NCI-H82 treated with DMSO at 0.1 percent for 48 hours (cell line): ENCODE results near the gene KRAS.

ENCODE experiments used
- DNase-seq: peaks from one replicate; lab custom pipeline; 2025; ENCODE audit not compliant: unreplicated experiment; lab: John Stamatoyannopoulos, UW

KRAS gene

DNA sequence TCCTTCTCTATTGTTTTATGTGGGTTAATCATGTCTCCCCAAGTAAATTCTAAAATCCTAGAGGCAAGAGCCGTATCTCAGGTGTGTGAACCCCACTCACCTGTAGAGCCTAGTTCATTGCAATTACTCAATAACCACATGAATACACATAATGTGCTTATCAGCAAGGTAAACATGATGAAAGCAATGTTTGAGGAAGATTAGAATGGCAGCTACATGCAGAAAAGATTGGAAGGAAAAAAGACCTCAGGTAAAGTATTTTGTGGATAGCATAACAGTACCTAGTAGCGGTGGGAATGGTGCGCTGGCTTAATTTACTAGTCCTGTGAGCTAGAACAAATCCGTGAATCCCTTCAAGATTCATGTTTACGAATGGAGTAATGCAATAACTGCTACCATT lies 5.3 kb upstream of the KRAS start:
- no peak for DNase-seq

DNA sequence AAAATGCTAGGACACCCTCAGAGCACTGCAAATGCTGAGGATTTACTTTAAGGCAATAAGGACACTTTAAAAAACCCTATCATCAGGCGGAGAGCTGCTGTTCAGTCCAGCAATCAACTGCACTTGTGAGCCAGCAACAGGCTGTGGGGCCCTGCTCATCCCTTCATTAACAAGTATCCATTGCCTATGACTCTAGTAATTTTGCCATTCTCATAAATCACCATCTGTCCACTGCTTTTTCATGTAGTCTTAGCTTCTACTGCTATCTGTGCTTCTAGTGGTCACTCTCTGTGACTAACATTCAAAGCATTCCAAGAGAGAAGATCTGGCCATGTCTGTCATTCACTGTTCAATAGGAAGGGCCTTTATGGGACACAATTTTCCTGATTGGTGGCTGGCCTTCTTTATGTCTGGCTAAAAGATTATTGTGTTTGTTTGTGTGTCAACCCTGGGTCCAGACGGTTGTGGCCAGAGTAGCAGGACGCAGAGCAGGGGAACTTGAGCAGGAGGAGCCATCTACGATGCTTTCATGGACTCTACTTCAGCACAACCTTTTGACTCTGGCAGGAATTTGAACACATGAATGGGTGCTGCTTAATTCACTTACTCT lies 3.6 kb upstream of the KRAS start:
- DNase-seq: no peak

DNA sequence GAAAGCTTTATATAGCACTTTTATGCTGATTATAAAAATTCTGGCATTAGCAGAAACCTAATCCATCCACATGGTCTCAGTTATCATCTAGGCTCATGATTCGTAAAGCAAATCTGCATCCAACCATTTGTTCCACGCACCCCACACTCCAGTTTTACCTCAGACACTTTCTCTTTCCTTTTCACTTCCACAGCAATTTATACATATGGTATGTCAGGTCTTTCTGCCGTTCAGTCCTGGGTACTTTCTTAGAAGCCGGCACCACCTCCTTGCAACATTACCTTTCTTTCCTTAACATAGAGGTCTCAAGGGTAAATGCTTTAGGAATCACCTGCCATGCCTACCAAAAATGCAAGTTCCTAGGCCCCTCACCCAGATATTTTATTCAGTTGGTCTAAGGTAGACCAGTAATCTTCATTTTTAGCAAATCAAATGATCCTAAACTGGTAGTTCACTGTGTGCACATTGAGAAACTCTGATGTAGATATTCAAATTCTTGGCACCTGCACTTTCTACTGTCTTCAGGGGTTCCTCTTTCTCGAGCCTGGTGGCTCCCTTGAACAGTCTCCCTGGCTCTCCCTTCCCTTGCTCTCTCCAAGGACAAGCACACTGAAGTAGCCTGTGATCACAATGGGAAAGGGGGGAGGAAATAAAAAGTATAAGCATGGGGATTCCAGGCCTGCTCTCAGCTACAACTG lies 2.8 kb upstream of the KRAS start:
- no peak for DNase-seq

DNA sequence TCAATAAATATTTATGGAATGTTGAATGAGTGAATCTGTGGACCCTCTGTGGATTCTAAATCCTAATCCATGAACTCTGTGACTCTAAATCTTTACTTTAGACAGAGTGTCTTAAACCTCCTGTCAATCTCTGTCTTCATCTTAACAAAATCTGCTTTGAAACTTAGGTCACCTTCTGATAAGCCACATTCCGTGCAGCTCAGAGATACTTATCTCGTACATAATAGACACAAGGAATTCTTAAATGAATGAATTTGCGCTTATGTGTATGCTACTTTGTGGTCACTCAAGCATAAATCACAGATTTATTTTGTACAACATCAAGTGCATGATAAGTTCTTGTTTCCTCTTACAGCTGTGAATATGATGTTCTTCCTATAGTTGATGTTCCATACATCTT lies 2.2 kb upstream of the KRAS start:
- DNase-seq: no peak

DNA sequence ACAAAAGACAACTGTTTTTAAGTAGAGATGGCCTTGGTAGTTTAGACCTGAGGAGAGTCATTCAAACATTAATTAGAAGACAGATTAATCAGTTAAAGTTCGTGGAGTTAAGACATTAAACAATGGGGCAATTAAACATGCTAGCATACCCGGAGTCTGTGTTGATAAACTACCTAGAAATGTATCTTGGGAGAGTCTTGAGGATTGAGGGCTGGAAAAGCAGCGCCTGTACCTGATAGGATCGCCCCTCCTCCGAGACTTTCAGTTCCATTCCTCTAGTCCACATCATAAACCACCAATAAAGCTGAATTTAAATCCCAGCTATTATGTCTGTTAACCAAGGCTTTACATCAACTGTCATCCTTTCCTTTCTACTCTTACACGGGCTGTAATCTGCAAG lies 1.0 kb upstream of the KRAS start:
- no peak for DNase-seq

DNA sequence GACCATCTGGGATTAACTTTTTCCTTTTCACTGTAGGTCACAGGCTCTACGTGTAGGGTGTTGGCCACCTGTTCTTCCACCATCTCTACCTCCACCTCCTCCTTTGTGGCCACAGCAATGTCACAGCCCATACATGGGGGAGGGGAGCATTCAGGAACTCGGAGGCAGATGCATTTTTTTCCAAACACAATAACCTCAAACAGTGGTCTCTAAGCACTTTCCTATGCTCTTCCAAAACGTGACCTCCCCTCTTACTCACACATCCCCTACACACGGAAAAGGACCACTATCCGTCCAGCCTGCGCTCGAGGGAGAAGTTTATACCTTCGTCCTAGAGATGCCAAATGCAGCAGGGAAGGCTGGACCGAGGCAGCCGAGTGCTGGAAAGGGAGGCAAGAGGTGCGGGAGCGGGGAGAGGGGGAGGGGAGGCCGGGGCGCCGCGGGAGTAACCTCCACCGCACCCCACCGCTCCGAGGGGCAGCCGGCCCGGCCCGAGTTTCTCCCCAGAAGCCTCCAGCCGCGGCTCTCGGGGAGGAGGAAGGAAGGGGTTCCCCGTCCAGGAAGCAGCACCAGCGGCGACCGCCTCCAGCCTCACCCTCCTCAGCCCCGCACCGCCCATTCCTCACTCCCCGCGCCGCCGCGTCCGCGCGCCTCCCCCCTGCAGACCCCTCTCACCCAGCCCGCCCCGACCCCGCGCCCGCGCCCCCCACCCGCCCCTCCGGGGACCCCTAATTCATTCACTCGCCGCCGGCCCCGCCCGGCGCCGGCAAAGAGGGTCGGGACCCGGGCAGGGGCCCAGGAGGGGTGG lies 594 bp downstream of the KRAS start:
- DNase-seq: peak; percentile 29

DNA sequence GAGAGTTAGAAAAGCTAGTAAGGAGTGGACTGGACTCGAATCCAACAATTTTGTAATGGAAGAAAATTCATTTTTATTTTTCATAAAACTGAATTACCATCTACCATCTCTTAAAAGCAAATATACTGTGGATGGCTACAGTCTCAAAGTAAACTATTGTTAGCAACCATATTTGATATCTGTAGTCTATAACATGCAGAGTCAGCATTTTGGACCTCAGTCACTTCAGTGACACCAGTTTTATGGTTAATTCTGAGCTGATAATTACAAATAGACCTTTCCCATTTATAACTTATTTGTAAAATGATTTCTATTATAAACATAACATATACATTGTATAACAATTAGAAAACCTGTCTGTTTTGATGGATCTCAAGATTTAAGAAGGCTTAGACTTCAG lies 2.0 kb downstream of the KRAS start:
- DNase-seq: no peak

DNA sequence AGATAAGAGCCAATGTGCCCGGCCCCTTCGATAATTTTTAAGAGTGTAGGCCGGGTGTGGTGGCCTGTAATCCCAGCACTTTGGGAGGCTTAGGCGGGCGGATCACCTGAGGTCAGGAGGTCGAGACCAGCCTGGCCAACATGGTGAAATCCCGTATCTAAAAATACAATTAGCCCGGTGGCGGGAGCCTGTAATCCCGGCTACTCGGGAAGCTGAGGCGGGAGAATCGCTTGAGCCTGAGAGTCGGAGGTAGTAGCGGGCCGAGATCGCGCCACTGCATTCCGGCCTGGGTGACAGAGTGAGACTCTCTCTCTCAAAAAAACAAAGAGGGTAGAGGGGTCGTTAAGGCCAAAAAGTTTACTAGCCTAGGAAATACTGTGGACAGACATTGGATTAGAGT lies 2.6 kb downstream of the KRAS start:
- no peak for DNase-seq

DNA sequence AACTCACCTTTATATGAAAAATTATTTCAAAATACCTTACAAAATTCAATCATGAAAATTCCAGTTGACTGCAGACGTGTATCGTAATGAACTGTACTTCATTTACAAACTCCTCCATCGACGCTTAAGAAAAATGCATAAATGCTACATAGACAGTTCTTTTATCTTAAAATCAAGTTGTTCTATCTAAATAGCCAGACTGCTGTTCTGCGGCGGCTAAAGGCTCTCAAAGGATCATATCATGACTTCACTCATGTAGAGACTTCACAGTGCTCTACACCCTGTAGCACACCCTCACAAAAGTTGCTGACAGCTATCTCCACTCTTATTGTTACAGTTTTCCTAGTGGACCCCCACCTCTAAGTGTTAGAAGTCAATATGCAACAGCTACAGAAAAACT lies 5.2 kb downstream of the KRAS start:
- no peak for DNase-seq

DNA sequence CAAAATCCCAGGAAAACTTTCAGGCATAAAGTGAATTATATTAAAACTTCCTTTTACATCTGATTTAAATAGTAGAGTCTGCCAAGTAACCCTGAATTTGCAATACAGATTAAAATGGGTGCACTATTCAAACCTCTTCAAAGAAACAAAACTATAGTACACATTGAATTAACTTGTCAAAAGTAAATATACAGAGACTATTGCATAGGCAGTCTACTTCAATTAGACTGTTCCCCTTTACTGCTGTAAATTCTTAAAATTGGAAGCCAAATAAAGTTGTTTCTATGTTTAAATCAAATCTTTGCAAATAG lies 7.1 kb downstream of the KRAS start:
- DNase-seq: no peak

DNA sequence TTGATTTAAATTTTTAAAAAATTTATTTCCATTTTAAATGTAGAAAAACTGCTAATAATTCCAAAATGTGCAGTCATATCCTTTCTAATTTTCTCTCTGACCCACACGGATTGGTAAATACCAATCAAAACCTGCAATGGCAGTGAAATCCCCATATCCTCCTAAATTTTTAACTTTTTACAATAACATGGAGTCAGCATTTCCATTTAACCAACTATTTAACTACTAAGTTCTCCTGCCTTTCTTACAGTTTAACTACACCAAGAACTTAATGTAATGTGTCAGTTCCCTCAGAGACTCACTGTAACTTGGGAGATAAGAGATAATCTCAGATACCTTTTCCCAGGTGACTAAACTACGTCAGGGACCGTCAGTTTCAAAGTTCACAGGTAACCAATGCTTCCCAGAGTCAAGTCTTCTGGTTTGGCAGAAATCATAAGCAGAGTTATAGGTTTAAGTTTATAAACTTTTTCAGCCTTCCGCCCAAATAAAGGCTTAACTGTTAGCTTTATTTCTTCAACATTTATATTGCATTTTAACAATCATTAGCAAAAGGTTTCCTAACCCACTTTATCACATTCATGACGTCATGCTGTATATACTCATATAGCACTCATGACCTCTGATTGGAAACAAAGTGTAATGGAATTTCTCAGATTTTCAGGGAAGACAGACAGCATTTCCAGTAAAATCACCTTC lies 7.6 kb downstream of the KRAS start:
- no peak for DNase-seq

DNA sequence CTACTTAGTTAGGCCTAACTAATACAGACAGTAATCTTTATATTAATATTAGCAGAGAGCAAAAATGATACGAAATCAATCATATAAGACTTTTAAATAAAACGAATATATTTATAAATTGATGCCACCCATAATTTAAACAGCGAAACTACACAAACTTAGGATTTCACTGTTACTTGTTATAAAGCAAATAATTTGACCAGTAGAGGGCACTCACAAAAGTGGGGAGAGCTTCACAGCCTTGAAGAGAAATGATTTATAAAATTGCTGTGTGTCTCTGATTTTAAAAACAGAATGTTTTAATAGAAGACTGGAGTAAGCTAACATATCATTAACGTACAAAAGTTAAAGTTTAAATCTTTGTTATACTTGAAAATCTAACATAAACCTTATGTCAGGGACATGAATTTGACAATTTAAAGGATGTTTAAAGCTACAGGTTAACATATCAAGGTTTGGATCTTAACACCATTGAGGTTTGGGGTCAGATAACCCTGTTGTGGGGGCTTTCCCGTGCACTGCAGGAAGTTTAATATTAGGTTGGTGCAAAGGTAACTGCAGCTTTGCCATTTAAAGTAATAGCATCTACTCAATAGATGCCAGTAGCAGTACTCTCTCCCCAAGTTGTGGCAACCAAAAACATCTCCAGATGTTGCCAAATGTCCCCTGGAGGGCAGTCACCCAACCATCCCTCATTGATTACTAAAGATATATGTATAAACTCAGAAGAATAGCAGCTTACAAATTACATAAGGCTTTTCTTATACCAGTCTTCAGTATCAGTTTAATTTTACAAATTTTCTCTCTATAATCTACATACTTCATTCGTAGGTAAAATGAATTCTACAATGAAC lies 9.3 kb downstream of the KRAS start:
- no peak for DNase-seq

DNA sequence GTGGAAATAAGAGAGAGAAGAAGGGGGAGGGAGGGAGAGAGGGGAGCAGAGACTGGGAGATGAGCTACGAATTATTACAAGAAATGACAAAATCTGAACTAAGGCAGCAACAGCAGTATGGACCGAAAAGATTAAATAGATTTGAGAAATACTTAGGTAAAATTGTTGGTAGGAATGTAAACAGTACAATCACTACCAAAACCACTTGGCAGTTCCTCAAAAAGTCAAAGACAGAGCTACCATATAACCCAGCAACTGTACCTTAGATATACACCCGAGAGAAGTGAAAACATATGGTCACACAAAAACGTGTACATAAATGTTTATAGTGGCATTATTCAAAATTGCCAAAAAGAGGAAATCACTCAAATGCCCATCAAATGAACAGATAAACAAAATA lies 14.1 kb downstream of the KRAS start:
- no peak for DNase-seq

DNA sequence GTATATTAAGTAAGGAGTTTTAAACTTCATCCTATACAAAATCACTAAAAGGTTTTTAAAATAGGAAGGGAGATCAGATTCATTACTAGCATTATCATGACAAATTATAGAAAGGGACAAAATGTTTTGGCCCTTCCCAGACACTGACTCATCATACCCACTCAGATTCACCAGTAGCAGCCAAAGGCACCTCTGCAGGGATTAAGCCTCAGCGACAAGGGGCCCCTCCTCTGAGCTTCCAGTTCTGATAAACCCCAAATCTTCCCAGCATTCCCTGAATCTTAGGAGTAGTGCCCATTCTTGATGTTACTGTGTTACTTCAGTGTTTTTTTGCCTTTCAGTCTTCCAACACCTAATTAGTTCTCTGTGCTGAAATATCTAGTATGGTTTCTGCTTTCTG lies 14.5 kb downstream of the KRAS start:
- DNase-seq: no peak

DNA sequence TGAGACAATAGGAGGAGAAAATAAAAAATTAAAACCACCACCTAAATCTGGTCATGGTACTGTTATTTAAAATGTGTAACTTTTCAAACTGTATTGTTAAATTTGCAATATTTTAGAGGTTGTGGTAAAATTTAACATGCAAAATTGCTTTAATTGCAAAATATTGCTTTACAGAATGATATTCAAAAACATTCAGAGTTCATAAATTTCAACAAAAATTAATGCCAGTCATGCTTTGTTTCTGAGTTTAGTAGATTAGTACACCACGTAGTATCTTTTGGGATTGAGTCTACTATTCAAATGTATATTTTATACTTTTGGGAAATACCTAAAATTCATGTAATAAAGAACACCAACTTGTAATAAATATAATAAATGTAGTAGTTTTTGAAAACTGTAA lies 37.4 kb downstream of the KRAS start:
- DNase-seq: no peak

DNA sequence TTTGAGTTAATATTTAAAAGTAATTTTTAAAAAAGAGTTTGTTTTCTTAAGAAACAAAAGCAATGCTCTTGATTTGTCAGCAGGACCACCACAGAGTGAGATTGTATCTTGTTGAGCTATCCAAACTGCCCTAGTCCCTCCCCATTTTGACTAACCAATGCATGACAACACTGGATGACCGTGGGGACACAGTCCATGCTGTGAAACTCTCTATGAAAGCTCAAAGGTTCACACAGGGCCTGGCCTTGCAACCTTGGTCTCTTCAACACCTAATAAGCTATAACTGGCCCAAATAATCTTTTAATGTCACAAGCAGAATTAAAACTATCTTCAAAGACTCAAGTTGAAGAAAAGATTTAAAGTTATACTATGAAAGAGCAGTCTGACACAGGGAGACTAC lies 42.2 kb downstream of the KRAS start:
- DNase-seq: no peak

DNA sequence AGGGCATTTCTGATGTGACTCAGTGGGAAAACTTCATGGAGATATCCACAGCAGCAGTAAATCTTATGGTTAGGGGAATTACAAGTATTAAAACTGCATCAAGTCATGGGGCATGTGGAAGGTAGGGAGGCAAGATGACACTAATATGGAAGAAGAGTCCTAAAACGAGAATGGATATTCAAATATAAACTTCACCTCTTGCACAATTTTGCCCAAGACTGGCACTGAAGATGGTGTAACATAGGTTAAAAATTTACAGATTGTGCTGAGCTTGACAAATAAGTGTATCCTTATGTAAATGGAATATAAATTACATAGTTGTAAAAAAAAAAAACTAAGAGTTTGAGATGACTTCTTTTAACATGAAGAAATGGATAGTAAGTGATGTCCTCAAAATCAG lies 42.9 kb downstream of the KRAS start:
- no peak for DNase-seq

DNA sequence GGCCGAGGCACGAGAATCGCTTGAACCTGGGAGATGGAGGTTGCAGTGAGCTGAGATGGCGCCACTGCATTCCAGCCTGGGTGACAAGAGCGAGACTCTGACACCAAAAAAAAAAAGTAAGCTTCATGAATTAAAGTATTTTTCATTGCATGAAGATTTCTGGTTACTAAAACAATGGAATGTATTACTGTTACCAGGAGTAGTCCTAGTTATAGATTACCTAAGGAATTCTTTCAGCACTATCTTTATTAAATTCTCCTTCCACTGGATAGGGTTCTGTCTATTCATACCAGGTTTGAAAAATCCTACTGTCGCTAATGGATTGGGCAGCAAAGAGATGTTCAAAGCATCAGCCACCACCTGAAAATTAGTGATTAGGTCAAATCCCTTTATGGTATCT lies 43.3 kb downstream of the KRAS start:
- no peak for DNase-seq

DNA sequence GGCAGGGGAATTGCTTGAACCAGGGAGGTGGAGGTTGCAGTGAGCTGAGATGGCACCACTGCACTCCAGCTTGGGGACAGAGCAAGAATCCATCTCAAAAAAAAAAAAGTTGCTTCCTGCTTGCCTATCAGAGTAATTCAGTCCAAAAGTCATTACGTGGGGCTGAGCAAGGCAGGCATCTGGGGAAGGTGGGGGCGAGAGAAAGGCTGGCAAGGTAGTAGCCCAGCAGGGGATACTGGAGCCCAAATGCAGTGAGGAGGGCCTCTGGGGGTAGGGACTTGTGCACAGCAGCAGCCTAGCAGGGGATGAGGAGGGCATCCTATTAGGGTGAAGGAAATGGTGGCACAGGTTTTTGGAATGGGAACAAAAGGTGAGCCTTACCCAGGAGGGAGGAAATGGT lies 48.6 kb downstream of the KRAS start:
- DNase-seq: no peak

DNA sequence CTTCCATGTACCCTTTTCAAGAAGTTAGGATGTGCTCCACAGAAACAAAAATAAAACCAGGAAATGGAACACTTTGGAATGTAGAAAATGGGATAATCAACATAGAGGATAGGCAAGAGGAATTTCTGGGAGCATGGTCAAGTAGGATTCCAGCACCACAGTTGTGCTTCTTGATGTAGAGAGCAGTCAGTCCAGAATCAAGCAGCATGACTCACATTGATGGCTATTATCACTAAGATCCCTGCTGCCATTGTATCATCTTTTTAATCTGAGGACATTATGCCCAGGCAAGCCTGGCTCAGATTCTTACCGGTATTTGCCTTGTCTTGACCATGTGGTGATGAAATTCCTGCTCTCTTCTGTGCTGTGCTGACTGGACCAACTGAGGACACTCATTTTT lies 50.0 kb downstream of the KRAS start:
- no peak for DNase-seq

DNA sequence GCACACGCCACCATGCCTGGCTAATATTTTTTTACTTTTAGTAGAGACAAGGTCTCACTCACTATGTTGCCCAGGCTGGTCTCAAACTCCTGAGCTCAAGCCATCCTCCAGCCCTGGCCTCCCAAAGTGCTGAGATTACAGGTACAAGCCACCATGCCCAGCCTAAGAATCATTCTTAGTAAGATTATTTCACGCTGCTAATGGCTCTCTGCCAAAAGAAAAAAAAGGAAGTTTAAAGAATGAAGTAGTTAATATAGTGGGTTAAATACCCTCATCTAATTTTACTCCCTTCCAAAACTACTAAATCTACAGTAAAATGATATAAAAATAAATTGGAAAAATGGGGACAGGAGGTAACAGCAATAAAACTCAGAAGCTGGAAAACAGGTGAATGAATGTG lies 53.1 kb downstream of the KRAS start:
- DNase-seq: no peak
